Measurements from ENCODE around the gene SFT2D3. TPM values are rescaled to one million over a fixed set of nuclear protein-coding genes. Genes with fewer than 3 reads are reported as not detected.

The SFT2D3 gene
- total RNA-seq, 1 experiment from 2014 or later, result 4.1 TPM

DNA sequence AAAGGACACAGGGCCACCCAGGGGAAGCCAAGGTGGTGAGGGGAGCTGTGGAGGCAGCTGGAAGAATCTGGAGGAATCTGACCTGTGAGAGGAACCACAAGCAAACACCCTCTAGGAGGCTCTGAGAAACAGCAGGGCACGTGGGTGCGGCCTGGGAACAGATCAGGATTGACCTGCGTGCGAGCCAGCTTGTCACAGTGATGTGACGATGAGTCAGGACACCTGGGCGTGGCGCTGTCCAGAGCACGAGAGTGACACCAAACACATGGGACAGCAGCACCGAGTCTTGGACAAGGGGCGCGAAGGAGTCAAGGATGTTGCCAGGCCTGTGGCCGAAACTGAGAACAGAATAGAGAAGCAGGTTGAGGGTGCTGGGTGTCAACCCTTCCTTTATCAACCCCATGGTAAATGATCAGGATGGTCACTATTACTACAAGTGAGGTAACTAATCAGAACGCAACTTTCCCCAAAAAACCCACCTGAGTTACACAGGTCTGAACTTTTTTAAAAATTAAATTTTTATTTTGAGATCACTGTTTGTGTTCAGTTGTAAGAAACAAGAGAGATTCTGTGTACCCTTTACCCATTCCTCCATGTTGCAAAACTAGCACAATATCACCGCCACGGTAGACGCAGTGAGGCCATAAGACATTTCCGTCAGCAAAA is 637 bp upstream of the SFT2D3 start:
- H3K36me3 Mint-ChIP-seq (ENCODE audit: insufficient read depth, unreplicated experiment), result peaks cover 17% of the 10 kb centered on the region
- TSS peak; percentile 54 for BruUV-seq (replicated peaks)
- ChIA-PET CTCF (interaction anchor here (0.6 to 0.7 kb wide), 2 partner anchors 37 to 184 kb away, joined by 3 read pairs; no protein-coding TSS in a partner anchor), POLR2A (interaction anchor here (0.6 to 2.0 kb wide), 8 partner anchors 9 to 293 kb away, joined by 3 to 10 read pairs (median 4); partner anchors contain the start of genes IWS1 and POLR2D)
- H3K4me1 Mint-ChIP-seq (ENCODE audit: insufficient read depth, unreplicated experiment), result peaks cover 19% of the 10 kb centered on the region
- H3K27ac Mint-ChIP-seq (ENCODE audit: low read depth, unreplicated experiment), result peak overlapping the region; percentile 94
- no peaks in the 10 kb centered on the region for H3K9me3 Mint-ChIP-seq (ENCODE audit: unreplicated experiment)
- H3K4me3 Mint-ChIP-seq (ENCODE audit: unreplicated experiment), result peak overlapping the region; percentile 84
- no peak for TF ChIP-seq CTCF (IDR thresholded peaks at IDR 0.05; ENCODE audit: unreplicated experiment)
- DNase-seq (ENCODE audit: unreplicated experiment), result peak; percentile 56
- intact Hi-C loops (cut with micrococcal nuclease), result loop anchor here (1.0 to 5.0 kb wide), 2 partner anchors 71 to 112 kb away; partner anchors contain the start of gene WDR33
- H3K27me3 Mint-ChIP-seq (ENCODE audit: insufficient read depth, unreplicated experiment), result no peaks in the 10 kb centered on the region

DNA sequence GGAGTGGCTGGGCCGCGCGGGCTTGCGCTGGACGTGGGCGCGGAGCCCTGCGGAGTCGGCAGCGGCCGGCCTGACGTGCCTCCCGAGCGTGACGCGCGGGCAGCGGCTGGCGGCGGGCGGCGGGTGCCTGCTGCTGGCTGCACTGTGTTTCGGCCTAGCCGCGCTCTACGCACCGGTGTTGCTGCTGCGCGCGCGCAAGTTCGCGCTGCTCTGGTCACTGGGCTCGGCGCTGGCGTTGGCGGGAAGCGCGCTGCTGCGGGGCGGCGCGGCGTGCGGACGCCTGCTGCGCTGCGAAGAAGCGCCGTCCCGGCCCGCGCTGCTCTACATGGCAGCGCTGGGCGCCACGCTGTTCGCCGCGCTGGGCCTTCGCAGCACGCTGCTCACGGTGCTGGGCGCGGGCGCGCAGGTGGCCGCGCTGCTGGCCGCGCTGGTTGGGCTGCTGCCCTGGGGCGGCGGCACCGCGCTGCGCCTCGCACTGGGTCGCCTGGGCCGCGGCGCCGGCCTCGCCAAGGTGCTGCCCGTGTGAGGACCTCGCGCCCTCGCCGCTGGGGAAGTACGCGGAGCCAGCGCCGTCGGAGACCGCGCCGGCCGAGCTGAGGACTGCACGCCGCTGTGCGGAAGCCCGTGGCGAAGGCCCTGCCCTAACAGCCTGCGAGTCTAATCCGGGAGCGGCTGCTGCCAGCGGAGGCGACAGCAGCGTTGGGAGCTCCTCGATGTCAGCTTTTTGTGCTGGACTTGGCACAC is 526 bp downstream of the SFT2D3 start:
- ChIA-PET POLR2A (interaction anchor here (0.6 to 2.0 kb wide), 19 partner anchors 9 to 316 kb away, joined by 3 to 11 read pairs (median 3); partner anchors contain the start of genes IWS1, POLR2D and WDR33), CTCF (interaction anchor here (0.7 kb wide), 1 partner anchor 186 kb away, joined by 3 read pairs; no protein-coding TSS in a partner anchor)
- Mint-ChIP-seq H3K36me3 (ENCODE audit: insufficient read depth, unreplicated experiment) (peaks cover 23% of the 10 kb centered on the region), H3K4me1 (ENCODE audit: insufficient read depth, unreplicated experiment) (peaks cover 19% of the 10 kb centered on the region), H3K4me3 (ENCODE audit: unreplicated experiment) (peak overlapping the region; percentile 84), H3K9me3 (ENCODE audit: unreplicated experiment) (no peaks in the 10 kb centered on the region), H3K27me3 (ENCODE audit: insufficient read depth, unreplicated experiment) (no peaks in the 10 kb centered on the region), H3K27ac (ENCODE audit: low read depth, unreplicated experiment) (peak overlapping the region; percentile 94)
- intact Hi-C loops (cut with micrococcal nuclease), result loop anchor here (1.0 to 5.0 kb wide), 2 partner anchors 69 to 110 kb away; partner anchors contain the start of gene WDR33
- TF ChIP-seq CTCF (IDR thresholded peaks at IDR 0.05; ENCODE audit: unreplicated experiment), result no peak
- DNase-seq (ENCODE audit: unreplicated experiment), result peak; percentile 61
- no TSS peak for BruUV-seq (replicated peaks)

DNA sequence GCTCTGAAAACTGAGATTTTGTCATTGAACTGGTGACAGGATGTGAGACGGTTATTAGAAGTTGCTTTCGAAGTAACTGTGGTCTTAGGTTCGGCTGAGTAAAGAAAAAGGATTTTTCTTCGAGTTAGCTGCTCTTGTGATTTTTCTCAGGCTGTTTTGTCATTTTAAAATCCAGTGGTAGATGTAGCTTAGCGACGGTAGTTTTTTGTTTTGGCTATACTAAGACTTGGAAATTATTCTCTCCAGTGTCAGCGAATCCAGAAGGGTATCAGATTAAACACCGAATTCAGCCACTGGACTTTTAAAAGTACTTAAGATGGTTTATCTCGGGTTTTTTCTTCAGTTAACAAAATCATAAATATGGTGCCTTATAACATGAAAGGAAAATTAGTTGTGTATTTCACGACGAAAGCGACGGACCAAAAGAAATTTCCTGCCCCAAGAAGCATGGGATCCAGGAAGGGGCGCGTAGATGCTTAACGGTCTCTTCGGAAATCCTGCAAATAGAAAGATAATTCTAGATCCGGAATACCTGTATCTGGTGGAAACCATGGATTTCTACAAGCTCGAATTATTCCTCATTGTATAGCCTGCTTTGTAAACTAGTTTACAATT is 1.2 kb downstream of the SFT2D3 start:
- TF ChIP-seq CTCF (IDR thresholded peaks at IDR 0.05; ENCODE audit: unreplicated experiment), result no peak
- ChIA-PET POLR2A (interaction anchor here (0.6 to 2.0 kb wide), 19 partner anchors 8 to 316 kb away, joined by 3 to 11 read pairs (median 4); partner anchors contain the start of genes IWS1, POLR2D and WDR33), CTCF (interaction anchor here (0.7 kb wide), 1 partner anchor 38 kb away, joined by 5 read pairs; no protein-coding TSS in a partner anchor)
- intact Hi-C loops (cut with micrococcal nuclease), result loop anchor here (5.0 kb wide), 1 partner anchor 110 kb away; the partner anchor contains the start of gene WDR33
- BruUV-seq (replicated peaks), result TSS peak; percentile 70
- Mint-ChIP-seq H3K36me3 (ENCODE audit: insufficient read depth, unreplicated experiment) (peaks cover 25% of the 10 kb centered on the region), H3K4me3 (ENCODE audit: unreplicated experiment) (peak overlapping the region; percentile 84), H3K27me3 (ENCODE audit: insufficient read depth, unreplicated experiment) (no peaks in the 10 kb centered on the region), H3K27ac (ENCODE audit: low read depth, unreplicated experiment) (peak overlapping the region; percentile 90), H3K9me3 (ENCODE audit: unreplicated experiment) (no peaks in the 10 kb centered on the region), H3K4me1 (ENCODE audit: insufficient read depth, unreplicated experiment) (peaks cover 19% of the 10 kb centered on the region)
- DNase-seq (ENCODE audit: unreplicated experiment), result no peak
